HepG2 (cell line): ENCODE measurements around the gene TOX2. TPM values are rescaled to one million over a fixed set of nuclear protein-coding genes. Genes with fewer than 3 reads are reported as not detected.

Experiments
- ATAC-seq: fragments of 200-7000 bp; cut with Tn5 transposase; 3 replicates; pipeline ENCODE4 v1.9.1; 2020; ENCODE audit warnings: mild to moderate bottlenecking, moderate library complexity
- BruUV-seq: library from RNA; stranded (reverse); fragments of 400-500 nt; replicated peaks from 2 replicates; lab custom pipeline; 2021; lab: Mats Ljungman, UMichigan
- CTCF ChIA-PET: fragments of 300-600 bp; formaldehyde crosslinking; extraction: SDS; loops from one replicate; lab custom pipeline; 2021; ENCODE audit warnings: low total read pairs, inconsistent platforms, low intra/inter-chr PET ratio; lab: Yijun Ruan, JAX
- POLR2A ChIA-PET: fragments of 350-600 bp; sonication (Branson Sonifier 250); formaldehyde crosslinking; loops from one replicate; lab custom pipeline; 2020; ENCODE audit warnings: antibody characterized with exemption, inconsistent platforms; lab: Yijun Ruan, JAX
- DNase-seq: peaks from one replicate; pipeline ENCODE4 v3.0.0-alpha.2; 2015; ENCODE audit warnings: low spot score
- FAIRE-seq: peaks from 3 replicates; lab custom pipeline; 2011; peaks lifted over from hg19 to GRCh38; lab: Jason Lieb, UNC
- H2AFZ ChIP-seq: one replicate; pipeline ENCODE4 v1.6.1; 2011; ENCODE audit warnings: low read length, inconsistent platforms
- H3K27ac ChIP-seq: fragments of 300-600 bp; 3 replicates; pipeline ENCODE4 v1.8.0; 2011; ENCODE audit warnings: mixed run types, mild to moderate bottlenecking, mixed read lengths, low read length, inconsistent platforms; ENCODE audit not compliant: insufficient read depth; ENCODE audit errors: extremely low read length
- H3K27me3 ChIP-seq, 2 experiments: fragments of 200-600 bp in 1 of 2; 2 replicates in 1 of 2; 3 replicates in 1 of 2; pipeline versions ENCODE4 v1.6.0 to v1.8.0; 2011; ENCODE audit warnings: low read length in 2 of 2, mild to moderate bottlenecking in 2 of 2, moderate library complexity in 2 of 2, inconsistent platforms in 1 of 2; ENCODE audit not compliant: insufficient read depth in 2 of 2, control insufficient read depth in 1 of 2
- H3K36me3 ChIP-seq, 2 experiments: fragments of 200-600 bp in 1 of 2; replicated peaks in 1 of 2; 2 replicates in 1 of 2; 3 replicates in 1 of 2; pipeline versions ENCODE4 v1.5.1 to v1.8.0; 2011; ENCODE audit warnings: low read length in 2 of 2, inconsistent platforms in 1 of 2; ENCODE audit not compliant: insufficient read depth in 2 of 2, control insufficient read depth in 1 of 2
- H3K4me1 ChIP-seq: 2 replicates; pipeline ENCODE4 v1.5.1; 2012; ENCODE audit warnings: low read length, inconsistent platforms; ENCODE audit not compliant: insufficient read depth
- H3K4me2 ChIP-seq: 2 replicates; pipeline ENCODE4 v1.6.0; 2011; ENCODE audit warnings: low read depth, low read length, inconsistent platforms
- H3K4me3 ChIP-seq, 3 experiments: fragments of 200-600 bp in 1 of 3; sonication (generic), shearing (Covaris generic) in 1 of 3; replicated peaks in 1 of 3; 2 replicates each; pipeline ENCODE4 v1.5.1; 2011 to 2016; ENCODE audit warnings: low read length in 3 of 3, inconsistent platforms in 2 of 3, low read depth in 2 of 3, mild to moderate bottlenecking in 2 of 3, control low read depth in 1 of 3, mixed read lengths in 1 of 3; ENCODE audit not compliant: insufficient read depth in 1 of 3
- H3K79me2 ChIP-seq: one replicate; pipeline ENCODE4 v1.6.1; 2011; ENCODE audit warnings: low read length, inconsistent platforms; ENCODE audit not compliant: insufficient read depth
- H3K9ac ChIP-seq: 2 replicates; pipeline ENCODE4 v1.6.0; 2011; ENCODE audit warnings: mild to moderate bottlenecking, low read depth, low read length, inconsistent platforms; ENCODE audit not compliant: insufficient read depth
- H3K9me3 ChIP-seq: 2 replicates; pipeline ENCODE4 v1.5.1; 2012; ENCODE audit warnings: mild to moderate bottlenecking, low read length
- H4K20me1 ChIP-seq: 2 replicates; pipeline ENCODE4 v1.6.0; 2011; ENCODE audit warnings: inconsistent platforms, mild to moderate bottlenecking, low read length, moderate library complexity; ENCODE audit not compliant: insufficient read depth
- ARHGAP35 ChIP-seq: sonication (generic); formaldehyde crosslinking; IDR thresholded peaks from 2 replicates; pipeline ENCODE4 v1.9.0; 2022; ENCODE audit warnings: mild to moderate bottlenecking, inconsistent platforms, moderate library complexity, missing genetic modification reagents, borderline replicate concordance
- EHMT2 ChIP-seq: fragments of 200-600 bp; sonication (generic); IDR thresholded peaks from 2 replicates; pipeline ENCODE4 v1.7.0; 2017; ENCODE audit warnings: antibody characterized with exemption, low read depth, low read length, borderline replicate concordance
- ELK4 ChIP-seq: sonication (generic); formaldehyde crosslinking; IDR thresholded peaks from 2 replicates; pipeline ENCODE4 v1.9.0; 2021; ENCODE audit warnings: missing genetic modification reagents, borderline replicate concordance
- FOXA3 ChIP-seq: IDR thresholded peaks from 2 replicates; pipeline ENCODE4 v1.6.1; 2016; ENCODE audit warnings: missing genetic modification reagents, missing compliant biosample characterization
- NFE2L2 ChIP-seq: fragments of 150-350 bp; IDR thresholded peaks from 2 replicates; pipeline ENCODE4 v1.6.1; 2014; ENCODE audit warnings: low read length
- PTBP1 ChIP-seq: fragments of 200-400 bp; formaldehyde crosslinking; IDR thresholded peaks from 2 replicates; pipeline ENCODE4 v1.6.1; 2018; ENCODE audit warnings: low read length, low read depth; ENCODE audit not compliant: poor library complexity, severe bottlenecking
- TOPORS ChIP-seq: sonication (generic); formaldehyde crosslinking; IDR thresholded peaks from 2 replicates; pipeline ENCODE4 v1.8.0; 2023; ENCODE audit warnings: mild to moderate bottlenecking, missing genetic modification reagents
- ZBTB8A ChIP-seq: sonication (generic); formaldehyde crosslinking; IDR thresholded peaks from 2 replicates; pipeline ENCODE4 v1.4.0; 2020; ENCODE audit warnings: mild to moderate bottlenecking, low read depth, missing genetic modification reagents, borderline replicate concordance
- ZNF562 ChIP-seq: sonication (generic); formaldehyde crosslinking; IDR thresholded peaks from 2 replicates; pipeline ENCODE4 v1.8.0; 2022; ENCODE audit warnings: missing genetic modification reagents, borderline replicate concordance
- ZNF598 ChIP-seq: sonication (generic); formaldehyde crosslinking; IDR thresholded peaks from 2 replicates; pipeline ENCODE4 v1.5.1; 2020; ENCODE audit warnings: mild to moderate bottlenecking, missing genetic modification reagents, borderline replicate concordance
- ZNF629 ChIP-seq: sonication (generic); formaldehyde crosslinking; conservative IDR thresholded peaks from 2 replicates; pipeline ENCODE4 v1.5.0; 2020; ENCODE audit warnings: missing genetic modification reagents
- ZNF841 ChIP-seq: sonication (generic); formaldehyde crosslinking; IDR thresholded peaks from 2 replicates; pipeline ENCODE4 v1.8.1; 2023; ENCODE audit warnings: missing genetic modification reagents, borderline replicate concordance
- WGBS: methylation state at CpG from one replicate; pipeline ENCODE4 v1.1.6; 2017; ENCODE audit warnings: low lambda C conversion rate; 5-methylcytosine and 5-hydroxymethylcytosine counted together
- in situ Hi-C: cut with HindIII; loops from 2 replicates; pipeline ENCODE4 v1.10.0; 2017; ENCODE audit warnings: low pct_unique_long_range_greater_than_20kb; ENCODE audit not compliant: extremely low pct_ligation_motif_present
- intact Hi-C: fragments of 100-400 bp; cut with micrococcal nuclease; formaldehyde crosslinking; loops from one replicate; pipeline ENCODE4 v1.10.0; 2022; ENCODE audit not compliant: unreplicated experiment
- polyA plus RNA-seq, 8 experiments: library from polyadenylated mRNA; depleted of rRNA in 3 of 8; stranded (reverse) in 7 of 8; unstranded in 1 of 8; fragments of >200 nt; fragmentation: Illumina TruSeq in 4 of 8; extraction: Trizol in 4 of 8; gene quantifications; 2 replicates each; pipeline versions ENCODE4 v1.2.1 to v1.2.3, GENCODE V29; 2011 to 2016; ENCODE audit warnings: low read depth in 4 of 8, missing spikeins in 1 of 8, mixed read lengths in 1 of 8; ENCODE audit not compliant: insufficient read depth in 1 of 8
- total RNA-seq, 5 experiments: library from RNA; depleted of rRNA; stranded (reverse); fragments of >200 nt; fragmentation: Illumina TruSeq; extraction: Trizol; gene quantifications; 2 replicates each; pipeline ENCODE4 v1.2.3, GENCODE V29; 2016; ENCODE audit warnings: low read depth in 1 of 5
- TF ChIP-seq, protein P1 (sequence below): conservative IDR thresholded peaks from 2 replicates; pipeline ENCODE4 v1.6.1; 2018; ENCODE audit warnings: missing genetic modification reagents
- TF ChIP-seq, protein P2 (sequence below): sonication (generic); IDR thresholded peaks from 2 replicates; pipeline ENCODE4 v1.6.1; 2016; ENCODE audit warnings: low read depth, borderline replicate concordance

Gene TOX2
- total and polyA plus RNA-seq, 2 of the 13 experiments (the other 11 are each of a cell fraction or from before 2014, with no cell fraction given), result not detected

DNA sequence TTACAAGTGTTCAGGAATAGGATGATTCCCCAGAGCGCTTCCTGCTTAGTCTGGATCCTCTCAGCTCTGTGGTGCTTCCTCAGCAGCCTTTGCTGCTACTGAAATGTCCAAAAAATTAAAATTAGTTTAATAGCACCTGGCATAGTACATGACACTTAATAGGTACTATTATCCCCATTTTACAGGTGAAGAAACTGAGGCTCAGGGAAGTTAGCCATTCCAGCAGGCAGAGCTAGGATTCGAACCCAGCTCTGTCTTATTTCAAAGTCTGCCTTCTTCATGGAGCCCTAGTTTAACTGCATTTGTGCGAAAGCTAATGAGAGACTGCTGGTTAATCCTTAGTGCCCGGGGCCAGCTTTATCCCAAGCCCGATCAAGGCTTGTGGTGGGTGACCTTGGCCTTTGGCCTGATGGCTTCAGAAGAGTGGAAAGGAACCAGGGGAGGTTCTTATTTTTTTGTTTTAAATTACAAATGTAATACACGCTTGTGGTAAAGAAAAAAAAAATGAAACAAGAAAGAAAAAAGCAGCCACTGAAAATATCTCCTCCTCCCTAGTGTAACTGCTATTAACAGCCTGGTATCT, 30.1 kb downstream of the TOX2 start:
- no peak overlapping the region for H2AFZ ChIP-seq
- FAIRE-seq (no peak), ATAC-seq (no peak), DNase-seq (no peak)
- ChIA-PET POLR2A (no interaction called here), CTCF (no interaction called here)
- H3K4me2 ChIP-seq, result no peak overlapping the region
- no peaks in the 10 kb centered on the region for H3K9me3 ChIP-seq
- intact Hi-C loops (no loop called here), in situ Hi-C loops (no loop called here)
- WGBS, result 32% methylated on average over 6 of the region's 6 CpGs
- no peaks in the 10 kb centered on the region for H3K36me3 ChIP-seq
- H3K9ac ChIP-seq, result no peak overlapping the region
- no peaks in the 10 kb centered on the region for H3K4me1 ChIP-seq
- peaks cover 14 to 40% of the 10 kb centered on the region in 2 experiments; a peak in 4 of 5 replicates for H3K27me3 ChIP-seq
- no peak overlapping the region for H3K4me3 ChIP-seq
- no peaks in the 10 kb centered on the region for H3K79me2 ChIP-seq
- BruUV-seq, result no TSS peak
- H4K20me1 ChIP-seq, result no peaks in the 10 kb centered on the region
- TF ChIP-seq ZNF629 (CRISPR knock-in tag) (peak; percentile 72), ZNF598 (CRISPR knock-in tag) (no peak)
- no peak overlapping the region for H3K27ac ChIP-seq

DNA sequence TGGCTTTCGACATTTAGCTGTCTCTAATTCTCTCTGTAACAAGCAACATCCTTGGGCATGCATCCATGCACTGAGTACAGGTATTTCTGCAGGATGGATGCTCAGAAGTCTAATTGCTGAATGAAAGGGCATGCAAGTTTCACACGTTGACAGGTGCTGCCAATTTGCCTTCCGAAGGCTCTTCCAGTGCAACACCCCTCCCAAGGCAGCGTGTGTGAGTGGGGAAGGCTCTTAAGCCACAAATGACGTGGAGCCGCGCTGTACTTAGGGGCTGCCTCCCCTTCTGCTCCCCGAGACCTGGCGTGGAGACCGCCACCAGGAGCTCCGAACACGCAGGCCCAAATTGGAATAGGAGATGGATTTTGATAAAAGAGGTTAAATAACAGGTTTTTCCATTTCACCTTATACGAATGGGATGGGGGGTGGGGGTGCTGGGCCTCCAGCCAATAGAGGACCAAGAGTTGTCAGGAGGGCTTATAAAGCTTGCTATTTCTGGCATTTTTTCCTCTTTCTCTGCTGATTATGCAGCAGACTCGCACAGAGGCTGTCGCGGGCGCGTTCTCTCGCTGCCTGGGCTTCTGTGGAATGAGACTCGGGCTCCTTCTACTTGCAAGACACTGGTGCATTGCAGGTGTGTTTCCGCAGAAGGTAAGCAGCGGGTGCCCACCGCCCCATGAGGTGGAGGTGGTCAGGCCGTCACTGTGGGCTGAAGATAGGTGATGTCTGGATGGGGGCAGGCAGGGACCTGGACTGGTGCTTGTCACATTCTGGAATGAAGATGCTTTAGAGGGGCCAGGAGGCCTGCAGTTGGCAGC, 30.9 kb downstream of the TOX2 start:
- H3K9ac ChIP-seq, result no peak overlapping the region
- H3K27ac ChIP-seq, result no peak overlapping the region
- ChIA-PET POLR2A (no interaction called here), CTCF (no interaction called here)
- no peaks in the 10 kb centered on the region for H3K4me1 ChIP-seq
- intact Hi-C loops (no loop called here), in situ Hi-C loops (no loop called here)
- DNase-seq (no peak), ATAC-seq (no peak), FAIRE-seq (no peak)
- no peak overlapping the region for H2AFZ ChIP-seq
- H3K36me3 ChIP-seq, result no peaks in the 10 kb centered on the region
- BruUV-seq, result no TSS peak
- H3K4me3 ChIP-seq, result no peak overlapping the region
- no peaks in the 10 kb centered on the region for H3K9me3 ChIP-seq
- no peaks in the 10 kb centered on the region for H3K79me2 ChIP-seq
- WGBS, result 36% methylated on average over 23 of the region's 24 CpGs
- H3K4me2 ChIP-seq, result no peak overlapping the region
- no peaks in the 10 kb centered on the region for H4K20me1 ChIP-seq
- peaks cover 14 to 49% of the 10 kb centered on the region in 2 experiments; a peak in 4 of 5 replicates for H3K27me3 ChIP-seq
- TF ChIP-seq FOXA3 (CRISPR knock-in tag) (no peak), TOPORS (CRISPR knock-in tag) (no peak), ARHGAP35 (CRISPR knock-in tag) (no peak), ZBTB8A (no peak), NFE2L2 (no peak), ZNF562 (CRISPR knock-in tag) (no peak), EHMT2 (no peak), PTBP1 (no peak), ELK4 (CRISPR knock-in tag) (no peak), ZNF841 (CRISPR knock-in tag) (no peak)
- TF ChIP-seq, protein P1, sequence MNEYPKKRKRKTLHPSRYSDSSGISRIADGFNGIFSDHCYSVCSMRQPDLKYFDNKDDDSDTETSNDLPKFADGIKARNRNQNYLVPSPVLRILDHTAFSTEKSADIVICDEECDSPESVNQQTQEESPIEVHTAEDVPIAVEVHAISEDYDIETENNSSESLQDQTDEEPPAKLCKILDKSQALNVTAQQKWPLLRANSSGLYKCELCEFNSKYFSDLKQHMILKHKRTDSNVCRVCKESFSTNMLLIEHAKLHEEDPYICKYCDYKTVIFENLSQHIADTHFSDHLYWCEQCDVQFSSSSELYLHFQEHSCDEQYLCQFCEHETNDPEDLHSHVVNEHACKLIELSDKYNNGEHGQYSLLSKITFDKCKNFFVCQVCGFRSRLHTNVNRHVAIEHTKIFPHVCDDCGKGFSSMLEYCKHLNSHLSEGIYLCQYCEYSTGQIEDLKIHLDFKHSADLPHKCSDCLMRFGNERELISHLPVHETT (CRISPR knock-in tag), result no peak
- TF ChIP-seq, protein P2, sequence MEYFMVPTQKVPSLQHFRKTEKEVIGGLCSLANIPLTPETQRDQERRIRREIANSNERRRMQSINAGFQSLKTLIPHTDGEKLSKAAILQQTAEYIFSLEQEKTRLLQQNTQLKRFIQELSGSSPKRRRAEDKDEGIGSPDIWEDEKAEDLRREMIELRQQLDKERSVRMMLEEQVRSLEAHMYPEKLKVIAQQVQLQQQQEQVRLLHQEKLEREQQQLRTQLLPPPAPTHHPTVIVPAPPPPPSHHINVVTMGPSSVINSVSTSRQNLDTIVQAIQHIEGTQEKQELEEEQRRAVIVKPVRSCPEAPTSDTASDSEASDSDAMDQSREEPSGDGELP, result no peak
